A549 (cell line): Measurements from ENCODE around the gene TPSG1. TPM values are rescaled to one million over a fixed set of nuclear protein-coding genes. Genes with fewer than 3 reads are reported as not detected.

Experiments used
- ATAC-seq, 2 experiments: fragments of 200-7000 bp in 1 of 2; fragments of >200 bp in 1 of 2; cut with Nextera tagmentation in 1 of 2; cut with Tn5 transposase in 1 of 2; 3 replicates each; pipeline versions ENCODE4 v1.8.0 to v1.9.1; 2018 to 2020; ENCODE audit warnings: mild to moderate bottlenecking in 1 of 2, moderate library complexity in 1 of 2
- CTCF ChIA-PET: fragments of 300-600 bp; sonication (Branson Sonifier 250); formaldehyde crosslinking; extraction: SDS; loops from one replicate; lab custom pipeline; 2021; ENCODE audit warnings: antibody characterized with exemption, inconsistent platforms; lab: Yijun Ruan, JAX
- POLR2A ChIA-PET: fragments of 350-600 bp; formaldehyde crosslinking; extraction: SDS; loops from one replicate; lab custom pipeline; 2021; ENCODE audit warnings: antibody characterized with exemption, inconsistent platforms; lab: Yijun Ruan, JAX
- DNase-seq, 2 experiments: peaks; one replicate each; pipeline versions ENCODE4 v3.0.0 to v3.0.0-alpha.2; 2011 to 2016; ENCODE audit warnings: low read depth in 1 of 2, low spot score in 1 of 2
- FAIRE-seq: peaks from 2 replicates; lab custom pipeline; 2011; peaks lifted over from hg19 to GRCh38; lab: Jason Lieb, UNC
- H3K27ac ChIP-seq, 2 experiments: fragments of >200 bp; sonication (Bioruptor Twin); formaldehyde crosslinking; 3 replicates each; pipeline ENCODE4 v1.5.1; 2016 to 2017
- H3K4me1 ChIP-seq: fragments of >200 bp; sonication (Bioruptor Twin); formaldehyde crosslinking; 3 replicates; pipeline ENCODE4 v1.6.1; 2016
- H3K4me2 ChIP-seq: fragments of >200 bp; sonication (Bioruptor Twin); formaldehyde crosslinking; 3 replicates; pipeline ENCODE4 v1.6.1; 2016
- H3K4me3 ChIP-seq: fragments of >200 bp; sonication (Bioruptor Twin); formaldehyde crosslinking; 3 replicates; pipeline ENCODE4 v1.5.1; 2016
- H3K9me3 ChIP-seq: fragments of >200 bp; sonication (Bioruptor Twin); formaldehyde crosslinking; 3 replicates; pipeline ENCODE4 v1.6.1; 2016
- CBX2 ChIP-seq: fragments of 200-600 bp; sonication (generic); IDR thresholded peaks from 2 replicates; pipeline ENCODE4 v1.6.1; 2016; ENCODE audit warnings: low read depth, mild to moderate bottlenecking, borderline replicate concordance
- CHD4 ChIP-seq: fragments of 200-600 bp; sonication (generic); IDR thresholded peaks from 2 replicates; pipeline ENCODE4 v1.6.1; 2016; ENCODE audit warnings: antibody characterized with exemption, mild to moderate bottlenecking, borderline replicate concordance
- EP300 ChIP-seq, 2 experiments: fragments of >200 bp; sonication (Bioruptor Twin); formaldehyde crosslinking; IDR thresholded peaks; 2 replicates in 1 of 2; 3 replicates in 1 of 2; pipeline ENCODE4 v1.6.1; 2016 to 2017
- ESRRA ChIP-seq: fragments of 150-350 bp; IDR thresholded peaks from 2 replicates; pipeline ENCODE4 v1.6.1; 2014; ENCODE audit warnings: mild to moderate bottlenecking, low read length, borderline replicate concordance
- FOSL2 ChIP-seq, 2 experiments: fragments of 450-650 bp in 1 of 2; fragments of >200 bp in 1 of 2; sonication (Bioruptor Twin) in 1 of 2; formaldehyde crosslinking; IDR thresholded peaks; 2 replicates each; pipeline versions ENCODE4 v1.5.0 to v1.6.1; 2016 to 2020; ENCODE audit warnings: mild to moderate bottlenecking in 1 of 2, moderate library complexity in 1 of 2
- HDAC2 ChIP-seq: fragments of 200-600 bp; sonication (generic); IDR thresholded peaks from 2 replicates; pipeline ENCODE4 v1.6.1; 2016
- HOXA7 ChIP-seq: fragments of 250-450 bp; sonication (Bioruptor Pico); IDR thresholded peaks from 2 replicates; pipeline ENCODE4 v1.5.0; 2020; ENCODE audit warnings: mild to moderate bottlenecking, moderate library complexity
- KDM1A ChIP-seq: fragments of 200-600 bp; sonication (generic); IDR thresholded peaks from 2 replicates; pipeline ENCODE4 v1.6.1; 2016; ENCODE audit warnings: low read depth, mild to moderate bottlenecking
- NFE2L2 ChIP-seq: fragments of 150-350 bp; conservative IDR thresholded peaks from 2 replicates; pipeline ENCODE4 v1.6.1; 2014; ENCODE audit warnings: low read length
- NR3C1 ChIP-seq: fragments of >200 bp; sonication (Bioruptor Twin); formaldehyde crosslinking; IDR thresholded peaks from 3 replicates; pipeline ENCODE4 v1.6.1; 2017
- RNF2 ChIP-seq: fragments of 200-600 bp; sonication (generic); IDR thresholded peaks from 2 replicates; pipeline ENCODE4 v1.6.1; 2016; ENCODE audit warnings: low read depth, mild to moderate bottlenecking, antibody characterized with exemption, moderate library complexity, borderline replicate concordance
- SMC3 ChIP-seq: fragments of >200 bp; sonication (Bioruptor Twin); formaldehyde crosslinking; IDR thresholded peaks from 3 replicates; pipeline ENCODE4 v1.6.1; 2018; ENCODE audit warnings: inconsistent platforms
- SREBF2 ChIP-seq: fragments of 450-650 bp; IDR thresholded peaks from 2 replicates; pipeline ENCODE4 v1.6.1; 2014; ENCODE audit warnings: mild to moderate bottlenecking, moderate library complexity
- TP53 ChIP-seq: fragments of 250-450 bp; sonication (Bioruptor Pico); IDR thresholded peaks from 2 replicates; pipeline ENCODE4 v1.5.0; 2021; ENCODE audit warnings: mild to moderate bottlenecking, moderate library complexity
- ZC3H11A ChIP-seq: fragments of 450-650 bp; IDR thresholded peaks from 2 replicates; pipeline ENCODE4 v1.6.1; 2014; ENCODE audit warnings: antibody characterized with exemption, mild to moderate bottlenecking
- ZSCAN20 ChIP-seq: fragments of 250-450 bp; sonication (Bioruptor Pico); IDR thresholded peaks from 2 replicates; pipeline ENCODE4 v1.8.0; 2022; ENCODE audit warnings: mild to moderate bottlenecking, moderate library complexity
- WGBS: methylation state at CpG from one replicate; pipeline ENCODE4 v1.1.6; 2017; ENCODE audit errors: missing lambda C conversion rate; 5-methylcytosine and 5-hydroxymethylcytosine counted together
- polyA plus RNA-seq, 4 experiments: library from polyadenylated mRNA; depleted of rRNA in 3 of 4; stranded (reverse); fragments of >200 nt; fragmentation: RNase III in 1 of 4; extraction: RNeasy Plus Mini Kit Qiagen cat#74134 plus additional on column Dnase treatment in 1 of 4; gene quantifications; 2 replicates in 3 of 4; 3 replicates in 1 of 4; pipeline ENCODE4 v1.2.3, GENCODE V29; 2011 to 2017
- TF ChIP-seq, protein P1 (sequence below): fragments of 250-450 bp; sonication (Bioruptor Pico); IDR thresholded peaks from 2 replicates; pipeline ENCODE4 v1.5.0; 2021; ENCODE audit warnings: mild to moderate bottlenecking, moderate library complexity, borderline replicate concordance
- TF ChIP-seq, protein P2 (sequence below): fragments of >200 bp; sonication (Bioruptor Twin); formaldehyde crosslinking; IDR thresholded peaks from 2 replicates; pipeline ENCODE4 v1.6.1; 2016
- TF ChIP-seq, protein P3 (sequence below): fragments of 150-350 bp; IDR thresholded peaks from 2 replicates; pipeline ENCODE4 v1.6.1; 2014; ENCODE audit warnings: low read depth, mild to moderate bottlenecking, low read length
- TF ChIP-seq, protein P4 (sequence below): IDR thresholded peaks from 2 replicates; pipeline ENCODE4 v1.6.1; 2012; ENCODE audit warnings: low read depth, borderline replicate concordance
- TF ChIP-seq, protein P5 (sequence below): fragments of 200-600 bp; sonication (generic); IDR thresholded peaks from 2 replicates; pipeline ENCODE4 v1.6.1; 2016; ENCODE audit warnings: antibody characterized with exemption, mild to moderate bottlenecking, moderate library complexity

Gene TPSG1
- polyA plus RNA-seq, 2 of the 4 experiments (the other 2 are of a cell fraction): not detected

DNA sequence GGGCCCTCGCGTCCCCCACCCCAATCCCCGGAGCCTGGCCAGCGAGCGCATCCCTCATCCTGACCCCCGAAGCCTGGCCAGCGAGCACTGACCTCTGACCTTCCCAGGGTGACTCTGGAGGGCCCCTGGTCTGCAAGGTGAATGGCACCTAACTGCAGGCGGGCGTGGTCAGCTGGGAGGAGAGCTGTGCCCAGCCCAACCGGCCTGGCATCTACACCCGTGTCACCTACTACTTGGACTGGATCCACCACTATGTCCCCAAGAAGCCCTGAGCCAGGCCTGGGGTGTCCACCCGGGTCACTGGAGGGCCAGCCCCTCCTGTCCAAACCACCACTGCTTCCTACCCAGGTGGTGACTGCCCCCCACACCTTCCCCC, 33.1 kb upstream of the TPSG1 start (continued):
- TF ChIP-seq, protein P1, sequence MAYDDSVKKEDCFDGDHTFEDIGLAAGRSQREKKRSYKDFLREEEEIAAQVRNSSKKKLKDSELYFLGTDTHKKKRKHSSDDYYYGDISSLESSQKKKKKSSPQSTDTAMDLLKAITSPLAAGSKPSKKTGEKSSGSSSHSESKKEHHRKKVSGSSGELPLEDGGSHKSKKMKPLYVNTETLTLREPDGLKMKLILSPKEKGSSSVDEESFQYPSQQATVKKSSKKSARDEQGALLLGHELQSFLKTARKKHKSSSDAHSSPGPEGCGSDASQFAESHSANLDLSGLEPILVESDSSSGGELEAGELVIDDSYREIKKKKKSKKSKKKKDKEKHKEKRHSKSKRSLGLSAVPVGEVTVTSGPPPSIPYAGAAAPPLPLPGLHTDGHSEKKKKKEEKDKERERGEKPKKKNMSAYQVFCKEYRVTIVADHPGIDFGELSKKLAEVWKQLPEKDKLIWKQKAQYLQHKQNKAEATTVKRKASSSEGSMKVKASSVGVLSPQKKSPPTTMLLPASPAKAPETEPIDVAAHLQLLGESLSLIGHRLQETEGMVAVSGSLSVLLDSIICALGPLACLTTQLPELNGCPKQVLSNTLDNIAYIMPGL (CRISPR knock-in tag): no peak
- TF ChIP-seq ZC3H11A: no peak
- no peak for TF ChIP-seq NR3C1

DNA sequence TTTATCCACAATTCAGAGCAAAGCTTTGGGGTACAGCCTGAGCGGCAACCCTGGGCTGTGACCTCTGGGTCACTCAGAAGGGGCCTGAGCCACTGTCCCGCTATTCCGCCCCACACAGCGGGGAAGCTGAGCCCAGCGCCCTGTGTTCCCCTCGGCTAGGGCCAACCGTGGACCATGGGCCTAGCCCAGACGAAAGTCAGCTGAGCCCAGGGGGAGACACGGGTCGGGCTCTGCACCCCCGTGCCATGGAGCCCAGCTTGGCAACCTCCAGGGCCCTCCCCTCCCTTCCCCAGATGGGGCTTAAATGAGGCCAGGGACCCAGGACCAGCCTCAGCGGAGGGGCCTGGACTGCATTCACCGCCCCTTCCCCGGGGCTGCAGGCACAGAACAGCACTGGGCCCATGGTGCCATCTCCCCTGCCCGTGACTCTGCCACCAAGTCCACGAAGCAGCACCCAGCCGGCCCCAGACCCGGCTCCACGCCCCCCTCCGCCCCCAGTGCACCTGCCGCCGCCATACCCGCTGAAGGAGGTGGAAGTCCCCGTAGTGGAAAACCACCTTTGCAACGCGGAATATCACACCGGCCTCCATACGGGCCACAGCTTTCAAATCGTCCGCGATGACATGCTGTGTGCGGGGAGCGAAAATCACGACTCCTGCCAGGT, 32.6 kb upstream of the TPSG1 start:
- no peaks in the 10 kb centered on the region for H3K9me3 ChIP-seq
- H3K4me2 ChIP-seq: no peak overlapping the region
- CTCF ChIA-PET: interaction anchor here (0.6 to 1.5 kb wide), 2 partner anchors 11 to 198 kb away, joined by 3 to 4 read pairs; no protein-coding TSS in a partner anchor
- H3K27ac ChIP-seq: no peak overlapping the region
- 0 out of 3 replicates have a peak, but pooled peaks cover 5% of the 10 kb centered on the region for H3K4me1 ChIP-seq
- TF ChIP-seq HDAC2 (no peak), NFE2L2 (no peak), CBX2 (no peak), KDM1A (no peak), TP53 (CRISPR knock-in tag) (no peak), FOSL2 (IDR thresholded peaks at IDR 0.05) (no peak), FOSL2 (CRISPR knock-in tag; IDR thresholded peaks at IDR 0.05) (no peak), SREBF2 (no peak)
- TF ChIP-seq, protein P2, sequence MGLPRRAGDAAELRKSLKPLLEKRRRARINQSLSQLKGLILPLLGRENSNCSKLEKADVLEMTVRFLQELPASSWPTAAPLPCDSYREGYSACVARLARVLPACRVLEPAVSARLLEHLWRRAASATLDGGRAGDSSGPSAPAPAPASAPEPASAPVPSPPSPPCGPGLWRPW: no peak
- TF ChIP-seq, protein P3, sequence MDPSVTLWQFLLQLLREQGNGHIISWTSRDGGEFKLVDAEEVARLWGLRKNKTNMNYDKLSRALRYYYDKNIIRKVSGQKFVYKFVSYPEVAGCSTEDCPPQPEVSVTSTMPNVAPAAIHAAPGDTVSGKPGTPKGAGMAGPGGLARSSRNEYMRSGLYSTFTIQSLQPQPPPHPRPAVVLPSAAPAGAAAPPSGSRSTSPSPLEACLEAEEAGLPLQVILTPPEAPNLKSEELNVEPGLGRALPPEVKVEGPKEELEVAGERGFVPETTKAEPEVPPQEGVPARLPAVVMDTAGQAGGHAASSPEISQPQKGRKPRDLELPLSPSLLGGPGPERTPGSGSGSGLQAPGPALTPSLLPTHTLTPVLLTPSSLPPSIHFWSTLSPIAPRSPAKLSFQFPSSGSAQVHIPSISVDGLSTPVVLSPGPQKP: no peak
- H3K4me3 ChIP-seq: no peak overlapping the region
- FAIRE-seq: no peak
- ATAC-seq: peak in 1 of 2 experiments; percentile 3; a peak in 2 of 6 replicates
- POLR2A ChIA-PET: no interaction called here
- DNase-seq: no peak
- WGBS: 74% methylated on average over 17 of the region's 34 CpGs

DNA sequence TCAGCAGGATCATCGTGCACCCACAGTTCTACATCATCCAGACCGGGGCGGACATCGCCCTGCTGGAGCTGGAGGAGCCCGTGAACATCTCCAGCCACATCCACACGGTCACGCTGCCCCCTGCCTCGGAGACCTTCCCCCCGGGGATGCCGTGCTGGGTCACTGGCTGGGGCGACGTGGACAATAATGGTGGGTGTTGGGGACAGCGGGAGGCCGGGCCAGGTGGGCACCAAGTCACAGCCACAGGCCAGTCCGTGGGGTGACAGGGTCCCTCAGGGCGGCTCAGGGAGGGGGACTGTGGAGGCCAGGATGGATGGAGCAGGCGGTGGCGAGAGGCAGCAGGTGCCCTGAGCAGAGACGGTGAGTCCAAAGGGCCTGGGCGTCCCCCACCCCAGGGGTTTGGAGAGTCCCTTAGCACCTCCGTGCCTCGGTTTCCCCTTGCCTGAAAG, 31.8 kb upstream of the TPSG1 start:
- H3K4me2 ChIP-seq: no peak overlapping the region
- POLR2A ChIA-PET: no interaction called here
- 63% methylated on average over 20 of the region's 22 CpGs for WGBS
- FAIRE-seq: no peak
- DNase-seq: no peak
- peak; percentile 9 to 10; a peak in 3 of 6 replicates for ATAC-seq
- H3K27ac ChIP-seq: no peak overlapping the region
- CTCF ChIA-PET: interaction anchor here (1.5 kb wide), 1 partner anchor 198 kb away, joined by 4 read pairs; no protein-coding TSS in a partner anchor
- no peak overlapping the region for H3K4me3 ChIP-seq
- 0 out of 3 replicates have a peak, but pooled peaks cover 5% of the 10 kb centered on the region for H3K4me1 ChIP-seq
- H3K9me3 ChIP-seq: no peaks in the 10 kb centered on the region
- TF ChIP-seq HOXA7 (CRISPR knock-in tag) (no peak), KDM1A (no peak), CHD4 (no peak), ZSCAN20 (CRISPR knock-in tag) (no peak), RNF2 (no peak), FOSL2 (IDR thresholded peaks at IDR 0.05) (no peak), FOSL2 (CRISPR knock-in tag; IDR thresholded peaks at IDR 0.05) (no peak), NR3C1 (no peak), EP300 (IDR thresholded peaks at IDR 0.05) (no peak), ESRRA (no peak), SMC3 (no peak)
- TF ChIP-seq, protein P1 (CRISPR knock-in tag): no peak
- TF ChIP-seq, protein P2: no peak
- TF ChIP-seq, protein P4, sequence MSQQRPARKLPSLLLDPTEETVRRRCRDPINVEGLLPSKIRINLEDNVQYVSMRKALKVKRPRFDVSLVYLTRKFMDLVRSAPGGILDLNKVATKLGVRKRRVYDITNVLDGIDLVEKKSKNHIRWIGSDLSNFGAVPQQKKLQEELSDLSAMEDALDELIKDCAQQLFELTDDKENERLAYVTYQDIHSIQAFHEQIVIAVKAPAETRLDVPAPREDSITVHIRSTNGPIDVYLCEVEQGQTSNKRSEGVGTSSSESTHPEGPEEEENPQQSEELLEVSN: no peak
- TF ChIP-seq, protein P5, sequence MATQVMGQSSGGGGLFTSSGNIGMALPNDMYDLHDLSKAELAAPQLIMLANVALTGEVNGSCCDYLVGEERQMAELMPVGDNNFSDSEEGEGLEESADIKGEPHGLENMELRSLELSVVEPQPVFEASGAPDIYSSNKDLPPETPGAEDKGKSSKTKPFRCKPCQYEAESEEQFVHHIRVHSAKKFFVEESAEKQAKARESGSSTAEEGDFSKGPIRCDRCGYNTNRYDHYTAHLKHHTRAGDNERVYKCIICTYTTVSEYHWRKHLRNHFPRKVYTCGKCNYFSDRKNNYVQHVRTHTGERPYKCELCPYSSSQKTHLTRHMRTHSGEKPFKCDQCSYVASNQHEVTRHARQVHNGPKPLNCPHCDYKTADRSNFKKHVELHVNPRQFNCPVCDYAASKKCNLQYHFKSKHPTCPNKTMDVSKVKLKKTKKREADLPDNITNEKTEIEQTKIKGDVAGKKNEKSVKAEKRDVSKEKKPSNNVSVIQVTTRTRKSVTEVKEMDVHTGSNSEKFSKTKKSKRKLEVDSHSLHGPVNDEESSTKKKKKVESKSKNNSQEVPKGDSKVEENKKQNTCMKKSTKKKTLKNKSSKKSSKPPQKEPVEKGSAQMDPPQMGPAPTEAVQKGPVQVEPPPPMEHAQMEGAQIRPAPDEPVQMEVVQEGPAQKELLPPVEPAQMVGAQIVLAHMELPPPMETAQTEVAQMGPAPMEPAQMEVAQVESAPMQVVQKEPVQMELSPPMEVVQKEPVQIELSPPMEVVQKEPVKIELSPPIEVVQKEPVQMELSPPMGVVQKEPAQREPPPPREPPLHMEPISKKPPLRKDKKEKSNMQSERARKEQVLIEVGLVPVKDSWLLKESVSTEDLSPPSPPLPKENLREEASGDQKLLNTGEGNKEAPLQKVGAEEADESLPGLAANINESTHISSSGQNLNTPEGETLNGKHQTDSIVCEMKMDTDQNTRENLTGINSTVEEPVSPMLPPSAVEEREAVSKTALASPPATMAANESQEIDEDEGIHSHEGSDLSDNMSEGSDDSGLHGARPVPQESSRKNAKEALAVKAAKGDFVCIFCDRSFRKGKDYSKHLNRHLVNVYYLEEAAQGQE: no peak
